HL-60 (cell line): ENCODE data around the gene SHANK3.

Experiments used
- DNase-seq, 2 experiments: peaks; one replicate each; pipeline ENCODE4 v3.0.0-alpha.2; 2010 to 2020; ENCODE audit warnings: low read depth in 1 of 2, low spot score in 1 of 2
- H3K27ac ChIP-seq: fragments of 250-450 bp; sonication (Bioruptor Pico); replicated peaks from 2 replicates; pipeline ENCODE4 v1.5.1; 2020; ENCODE audit warnings: mild to moderate bottlenecking, moderate library complexity
- H3K27me3 ChIP-seq: fragments of 250-450 bp; sonication (Bioruptor Pico); 2 replicates; pipeline ENCODE4 v1.5.1; 2021; ENCODE audit warnings: mild to moderate bottlenecking, moderate library complexity; ENCODE audit not compliant: insufficient read depth, poor library complexity, severe bottlenecking
- H3K4me3 ChIP-seq: replicated peaks from 2 replicates; pipeline ENCODE4 v1.5.1; 2011; ENCODE audit warnings: mild to moderate bottlenecking, control low read depth, low read length; ENCODE audit not compliant: insufficient read depth
- GABPA ChIP-seq: IDR thresholded peaks from 2 replicates; pipeline ENCODE4 v1.6.1; 2012; ENCODE audit warnings: low read depth
- POLR2AphosphoS5 ChIP-seq: IDR thresholded peaks from 2 replicates; pipeline ENCODE4 v1.6.1; 2012; ENCODE audit warnings: low read depth
- SPI1 ChIP-seq: IDR thresholded peaks from 2 replicates; pipeline ENCODE4 v1.6.1; 2012; ENCODE audit warnings: low read depth, mild to moderate bottlenecking, borderline replicate concordance
- TF ChIP-seq, protein P1 (sequence below): IDR thresholded peaks from 2 replicates; pipeline ENCODE4 v1.6.1; 2012; ENCODE audit warnings: low read depth; ENCODE audit not compliant: insufficient replicate concordance
- TF ChIP-seq, protein P2 (sequence below): IDR thresholded peaks from one replicate; pipeline ENCODE4 v1.5.1; 2011; ENCODE audit warnings: low read length, control low read depth, inconsistent platforms; ENCODE audit not compliant: insufficient read depth

SHANK3 gene

DNA sequence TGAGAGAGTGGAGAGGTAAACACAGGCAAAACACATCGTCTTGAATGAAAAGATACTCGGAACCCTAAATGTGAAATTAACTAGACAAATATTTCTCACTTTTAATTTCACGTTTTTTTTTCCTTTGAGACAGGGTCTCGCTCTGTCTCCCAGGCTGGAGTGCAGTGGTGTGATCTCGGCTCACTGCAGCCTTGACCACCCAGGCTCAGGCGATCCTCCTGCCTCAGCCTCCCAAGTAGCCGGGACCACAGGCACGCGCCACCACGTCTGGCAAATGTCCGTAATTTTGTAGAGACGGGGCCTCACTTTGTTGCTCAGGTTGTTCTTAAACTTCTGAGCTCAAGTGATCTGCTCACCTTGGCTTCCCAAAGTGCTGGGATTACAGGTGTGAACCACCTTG lies 7.4 kb upstream of the SHANK3 start:
- Histone ChIP-seq H3K4me3 (no peak overlapping the region), H3K27ac (no peak overlapping the region), H3K27me3 (peaks cover 6% of the 10 kb centered on the region)
- no peak for DNase-seq
- TF ChIP-seq SPI1: no peak
- TF ChIP-seq, protein P1, sequence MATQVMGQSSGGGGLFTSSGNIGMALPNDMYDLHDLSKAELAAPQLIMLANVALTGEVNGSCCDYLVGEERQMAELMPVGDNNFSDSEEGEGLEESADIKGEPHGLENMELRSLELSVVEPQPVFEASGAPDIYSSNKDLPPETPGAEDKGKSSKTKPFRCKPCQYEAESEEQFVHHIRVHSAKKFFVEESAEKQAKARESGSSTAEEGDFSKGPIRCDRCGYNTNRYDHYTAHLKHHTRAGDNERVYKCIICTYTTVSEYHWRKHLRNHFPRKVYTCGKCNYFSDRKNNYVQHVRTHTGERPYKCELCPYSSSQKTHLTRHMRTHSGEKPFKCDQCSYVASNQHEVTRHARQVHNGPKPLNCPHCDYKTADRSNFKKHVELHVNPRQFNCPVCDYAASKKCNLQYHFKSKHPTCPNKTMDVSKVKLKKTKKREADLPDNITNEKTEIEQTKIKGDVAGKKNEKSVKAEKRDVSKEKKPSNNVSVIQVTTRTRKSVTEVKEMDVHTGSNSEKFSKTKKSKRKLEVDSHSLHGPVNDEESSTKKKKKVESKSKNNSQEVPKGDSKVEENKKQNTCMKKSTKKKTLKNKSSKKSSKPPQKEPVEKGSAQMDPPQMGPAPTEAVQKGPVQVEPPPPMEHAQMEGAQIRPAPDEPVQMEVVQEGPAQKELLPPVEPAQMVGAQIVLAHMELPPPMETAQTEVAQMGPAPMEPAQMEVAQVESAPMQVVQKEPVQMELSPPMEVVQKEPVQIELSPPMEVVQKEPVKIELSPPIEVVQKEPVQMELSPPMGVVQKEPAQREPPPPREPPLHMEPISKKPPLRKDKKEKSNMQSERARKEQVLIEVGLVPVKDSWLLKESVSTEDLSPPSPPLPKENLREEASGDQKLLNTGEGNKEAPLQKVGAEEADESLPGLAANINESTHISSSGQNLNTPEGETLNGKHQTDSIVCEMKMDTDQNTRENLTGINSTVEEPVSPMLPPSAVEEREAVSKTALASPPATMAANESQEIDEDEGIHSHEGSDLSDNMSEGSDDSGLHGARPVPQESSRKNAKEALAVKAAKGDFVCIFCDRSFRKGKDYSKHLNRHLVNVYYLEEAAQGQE: no peak

DNA sequence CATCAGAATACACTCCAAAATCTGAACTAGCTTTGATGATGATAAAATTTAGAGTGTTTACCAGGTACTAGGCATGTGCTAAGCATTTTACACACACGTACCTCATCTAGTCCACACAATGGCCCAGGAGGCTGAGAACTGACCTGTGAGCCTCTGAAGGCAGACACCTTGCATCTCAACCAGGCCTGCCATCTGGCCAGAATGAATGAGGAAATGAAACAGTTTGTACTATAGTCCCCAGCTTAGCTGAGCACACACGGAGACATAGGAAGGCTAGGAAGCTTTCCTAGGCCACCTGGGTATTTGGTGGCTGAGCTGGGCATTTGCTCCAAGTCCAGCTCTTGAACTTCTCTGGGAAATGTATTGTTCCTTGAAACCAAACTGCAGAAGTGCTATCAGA lies 6.9 kb upstream of the SHANK3 start:
- no peak for DNase-seq
- H3K4me3 ChIP-seq: no peak overlapping the region
- peaks cover 6% of the 10 kb centered on the region for H3K27me3 ChIP-seq
- H3K27ac ChIP-seq: no peak overlapping the region
- TF ChIP-seq GABPA (no peak), SPI1 (no peak), POLR2AphosphoS5 (no peak)
- TF ChIP-seq, protein P1: no peak
- TF ChIP-seq, protein P2, sequence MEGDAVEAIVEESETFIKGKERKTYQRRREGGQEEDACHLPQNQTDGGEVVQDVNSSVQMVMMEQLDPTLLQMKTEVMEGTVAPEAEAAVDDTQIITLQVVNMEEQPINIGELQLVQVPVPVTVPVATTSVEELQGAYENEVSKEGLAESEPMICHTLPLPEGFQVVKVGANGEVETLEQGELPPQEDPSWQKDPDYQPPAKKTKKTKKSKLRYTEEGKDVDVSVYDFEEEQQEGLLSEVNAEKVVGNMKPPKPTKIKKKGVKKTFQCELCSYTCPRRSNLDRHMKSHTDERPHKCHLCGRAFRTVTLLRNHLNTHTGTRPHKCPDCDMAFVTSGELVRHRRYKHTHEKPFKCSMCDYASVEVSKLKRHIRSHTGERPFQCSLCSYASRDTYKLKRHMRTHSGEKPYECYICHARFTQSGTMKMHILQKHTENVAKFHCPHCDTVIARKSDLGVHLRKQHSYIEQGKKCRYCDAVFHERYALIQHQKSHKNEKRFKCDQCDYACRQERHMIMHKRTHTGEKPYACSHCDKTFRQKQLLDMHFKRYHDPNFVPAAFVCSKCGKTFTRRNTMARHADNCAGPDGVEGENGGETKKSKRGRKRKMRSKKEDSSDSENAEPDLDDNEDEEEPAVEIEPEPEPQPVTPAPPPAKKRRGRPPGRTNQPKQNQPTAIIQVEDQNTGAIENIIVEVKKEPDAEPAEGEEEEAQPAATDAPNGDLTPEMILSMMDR: no peak

DNA sequence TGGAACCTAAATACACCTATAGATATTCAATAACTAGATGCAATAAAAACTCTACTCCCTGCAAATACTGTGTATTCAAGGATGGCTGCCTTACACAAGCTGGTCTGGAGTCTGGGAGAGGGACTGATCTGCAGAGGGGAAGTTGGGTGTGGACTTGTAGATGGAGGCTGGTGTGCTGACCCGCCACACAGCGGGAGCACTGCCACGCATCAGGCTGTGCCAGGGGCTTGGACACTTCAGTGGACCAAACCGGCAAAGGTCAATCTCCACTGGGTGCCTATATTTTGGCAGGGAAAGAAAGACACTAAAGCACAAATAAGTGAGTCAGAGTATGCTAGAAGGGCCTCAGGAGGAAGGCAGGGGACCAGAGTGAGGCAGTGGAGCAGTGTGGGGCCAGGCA lies 2.1 kb upstream of the SHANK3 start:
- no peak overlapping the region for H3K4me3 ChIP-seq
- H3K27ac ChIP-seq: no peak overlapping the region
- TF ChIP-seq, protein P1: no peak
- TF ChIP-seq SPI1 (no peak), GABPA (no peak), POLR2AphosphoS5 (no peak)
- TF ChIP-seq, protein P2: no peak
- DNase-seq: no peak
- H3K27me3 ChIP-seq: peaks cover 30% of the 10 kb centered on the region
